GM10248 (cell line): ENCODE results near the gene ZBTB45.

Experiments used
- CTCF ChIA-PET: fragments of 300-600 bp; sonication (Branson Sonifier 250); formaldehyde crosslinking; extraction: SDS; loops from one replicate; lab custom pipeline; 2021; ENCODE audit warnings: antibody characterized with exemption; lab: Yijun Ruan, JAX
- POLR2A ChIA-PET: fragments of 350-650 bp; sonication (Branson Sonifier 250); formaldehyde crosslinking; extraction: SDS; loops from one replicate; lab custom pipeline; 2020; ENCODE audit warnings: antibody characterized with exemption; lab: Yijun Ruan, JAX
- DNase-seq: peaks from one replicate; pipeline ENCODE4 v3.0.0; 2012; ENCODE audit errors: extremely low spot score
- CTCF ChIP-seq: IDR thresholded peaks from 2 replicates; pipeline ENCODE4 v1.5.1; 2012; ENCODE audit warnings: mild to moderate bottlenecking, low read depth; ENCODE audit errors: extremely low read depth, missing control alignments, control extremely low read depth

ZBTB45 gene

GRCh38 chr19:58480831-58481230, 38.8 kb downstream of the ZBTB45 start:
- no peak for TF ChIP-seq CTCF
- ChIA-PET CTCF (interaction anchor here (0.9 kb wide), 1 partner anchor 33 kb away, joined by 4 read pairs; no protein-coding TSS in a partner anchor), POLR2A (no interaction called here)
- DNase-seq = no peak

GRCh38 chr19:58480481-58480830, 39.2 kb downstream of the ZBTB45 start:
- no peak for DNase-seq
- TF ChIP-seq CTCF = no peak
- ChIA-PET CTCF (interaction anchor here (0.9 kb wide), 1 partner anchor 34 kb away, joined by 4 read pairs; no protein-coding TSS in a partner anchor), POLR2A (no interaction called here)

- no peak for DNase-seq
- ChIA-PET CTCF (interaction anchor here (0.9 kb wide), 1 partner anchor 34 kb away, joined by 4 read pairs; no protein-coding TSS in a partner anchor), POLR2A (no interaction called here)
- TF ChIP-seq CTCF = no peak
Measured at GRCh38 chr19:58479736-58480480, 39.7 kb downstream of the ZBTB45 start.

GRCh38 chr19:58479303-58479702, 40.3 kb downstream of the ZBTB45 start:
- CTCF ChIA-PET = interaction anchor here (1.0 kb wide), 1 partner anchor 10 kb away, joined by 3 read pairs; no protein-coding TSS in a partner anchor
- POLR2A ChIA-PET = no interaction called here
- DNase-seq = no peak
- no peak for TF ChIP-seq CTCF

GRCh38 chr19:58477871-58478270, 41.7 kb downstream of the ZBTB45 start:
- CTCF ChIA-PET = interaction anchor here (1.7 kb wide), 1 partner anchor 11 kb away, joined by 3 read pairs; no protein-coding TSS in a partner anchor

GRCh38 chr19:58477130-58477529, 42.5 kb downstream of the ZBTB45 start:
- ChIA-PET CTCF (interaction anchor here (1.7 kb wide), 1 partner anchor 12 kb away, joined by 3 read pairs; no protein-coding TSS in a partner anchor), POLR2A (no interaction called here)
- no peak for TF ChIP-seq CTCF
- DNase-seq = no peak

More at GRCh38 chr19:58477871-58478270, 41.7 kb downstream of the ZBTB45 start:
- TF ChIP-seq CTCF = no peak
- POLR2A ChIA-PET = interaction anchor here (0.6 kb wide), 1 partner anchor 10 kb away, joined by 3 read pairs; no protein-coding TSS in a partner anchor
- no peak for DNase-seq
